ENCODE data around the gene RBM26. TPM values are rescaled to one million over a fixed set of nuclear protein-coding genes. Genes with fewer than 3 reads are reported as not detected.

RBM26 gene
- total RNA-seq, 4 donors from 2014 or later = 54.7 to 67.5 (median 56.8) TPM

GRCh38 chr13:79450110-79450509, 44.1 kb upstream of the RBM26 start:
- WGBS, 2 donors = 91 to 94% methylated on average over 4 of the region's 4 CpGs
- Histone ChIP-seq H3K36me3 (no peaks in the 10 kb centered on the region), H3K27me3 (no peaks in the 10 kb centered on the region), H3K4me3 (replicated peaks in 1 of 3) (no peak overlapping the region), H3K27ac (no peak overlapping the region), H3K9me3 (no peaks in the 10 kb centered on the region), H3K4me1 (no peaks in the 10 kb centered on the region)
- TF ChIP-seq CTCF (IDR thresholded peaks at IDR 0.05) (no peak), POLR2A (IDR thresholded peaks at IDR 0.05) (no peak)
- no peak for DNase-seq
- intact Hi-C loops (cut with DNase I) = no loop called here

- no peak for DNase-seq
- no peaks in the 10 kb centered on the region for H3K4me1 ChIP-seq
- H3K27me3 ChIP-seq = no peaks in the 10 kb centered on the region
- H3K9me3 ChIP-seq = no peaks in the 10 kb centered on the region
- no peak for TF ChIP-seq CTCF (IDR thresholded peaks at IDR 0.05)
- TF ChIP-seq POLR2A (IDR thresholded peaks at IDR 0.05) = no peak
- intact Hi-C loops (cut with DNase I) = no loop called here
- H3K4me3 ChIP-seq (replicated peaks in 1 of 3) = no peak overlapping the region
- no peak overlapping the region for H3K27ac ChIP-seq
- H3K36me3 ChIP-seq = no peaks in the 10 kb centered on the region
- 65 to 78% methylated on average over 1 of the region's 1 CpG for WGBS, 2 donors
Measured at GRCh38 chr13:79448413-79448812, 42.4 kb upstream of the RBM26 start.

- Histone ChIP-seq H3K4me3 (replicated peaks in 1 of 3) (no peak overlapping the region), H3K9me3 (no peaks in the 10 kb centered on the region), H3K27ac (no peak overlapping the region), H3K4me1 (no peaks in the 10 kb centered on the region), H3K27me3 (no peaks in the 10 kb centered on the region), H3K36me3 (no peaks in the 10 kb centered on the region)
- 50 to 55% methylated on average over 2 of the region's 2 CpGs for WGBS, 2 donors
- no peak for DNase-seq
- no peak for TF ChIP-seq CTCF (IDR thresholded peaks at IDR 0.05)
- intact Hi-C loops (cut with DNase I) = no loop called here
Measured at GRCh38 chr13:79447741-79448140, 41.7 kb upstream of the RBM26 start.

GRCh38 chr13:79447141-79447540, 41.1 kb upstream of the RBM26 start:
- H3K27me3 ChIP-seq = no peaks in the 10 kb centered on the region
- no peaks in the 10 kb centered on the region for H3K4me1 ChIP-seq
- H3K36me3 ChIP-seq = no peaks in the 10 kb centered on the region
- 67 to 69% methylated on average over 4 of the region's 4 CpGs for WGBS, 2 donors
- DNase-seq = no peak
- intact Hi-C loops (cut with DNase I) = no loop called here
- H3K27ac ChIP-seq = no peak overlapping the region
- TF ChIP-seq CTCF (IDR thresholded peaks at IDR 0.05) (no peak), POLR2A (IDR thresholded peaks at IDR 0.05) (no peak)
- no peak overlapping the region for H3K4me3 ChIP-seq (replicated peaks in 1 of 3)
- H3K9me3 ChIP-seq = no peaks in the 10 kb centered on the region

- Histone ChIP-seq H3K9me3 (no peaks in the 10 kb centered on the region), H3K27ac (no peak overlapping the region), H3K4me1 (no peaks in the 10 kb centered on the region), H3K27me3 (no peaks in the 10 kb centered on the region), H3K4me3 (replicated peaks in 1 of 3) (no peak overlapping the region), H3K36me3 (no peaks in the 10 kb centered on the region)
- intact Hi-C loops (cut with DNase I) = no loop called here
- WGBS, 2 donors = 80 to 83% methylated on average over 11 of the region's 11 CpGs
- no peak for TF ChIP-seq CTCF (IDR thresholded peaks at IDR 0.05)
- no peak for TF ChIP-seq POLR2A (IDR thresholded peaks at IDR 0.05)
- DNase-seq = no peak
Measured at GRCh38 chr13:79445968-79446645, 40.1 kb upstream of the RBM26 start.

All from thyroid gland (tissue), 4 donors.